ENCODE measurements around the gene VSTM4. TPM values are rescaled to one million over a fixed set of nuclear protein-coding genes. Genes with fewer than 3 reads are reported as not detected.

Gene VSTM4
- total RNA-seq, 1 donor from 2014 or later: 41.7 TPM

- no peak for DNase-seq (ENCODE audit: low spot score)
These were observed 142.3 kb downstream of the VSTM4 start for GRCh38 chr10:48973065-48973464.

DNA sequence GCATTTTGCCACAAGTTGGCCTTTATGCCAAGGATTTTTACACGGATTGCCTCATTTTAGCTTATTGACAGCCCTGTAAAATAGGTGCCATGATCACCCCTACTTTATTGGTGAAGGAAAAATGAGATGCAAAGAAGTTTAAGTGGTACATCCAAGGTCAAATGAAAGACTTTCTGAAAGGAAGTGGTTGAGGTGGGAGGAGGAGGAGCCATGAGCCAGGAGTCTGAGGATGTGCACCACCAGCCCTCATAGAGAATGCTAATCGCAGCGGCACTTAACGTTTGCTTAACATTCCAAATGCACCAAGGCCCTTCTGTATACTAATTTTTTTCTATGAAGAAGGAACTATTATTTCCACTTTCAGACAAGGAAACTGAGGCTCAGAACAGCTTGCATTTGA lies 144.7 kb downstream of the VSTM4 start:
- no peak for DNase-seq (ENCODE audit: low spot score)

- no peak for DNase-seq (ENCODE audit: low spot score)
These were observed 145.3 kb downstream of the VSTM4 start for GRCh38 chr10:48970046-48970445.

DNA sequence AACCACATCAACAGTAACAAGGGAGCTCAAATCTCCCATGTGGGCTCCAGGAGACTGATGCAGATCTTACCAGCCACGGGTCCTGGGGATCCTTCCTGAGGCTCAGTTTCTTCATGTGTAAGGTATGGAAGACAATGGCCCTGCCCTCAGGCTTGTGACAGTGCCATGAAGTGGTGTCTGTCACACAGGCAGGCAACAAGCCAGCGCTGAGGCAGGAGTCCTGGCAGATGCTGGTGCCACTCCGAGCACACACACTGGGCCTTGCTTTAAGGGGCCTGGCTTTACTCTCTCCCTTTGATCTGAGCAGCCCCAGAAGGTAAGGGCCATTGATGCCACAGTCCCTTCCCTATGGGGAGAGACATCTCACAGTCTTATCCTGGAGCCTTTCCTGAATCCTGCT lies 147.3 kb downstream of the VSTM4 start:
- no peak for DNase-seq (ENCODE audit: low spot score)

- DNase-seq (ENCODE audit: low spot score): no peak
These were observed 149.9 kb downstream of the VSTM4 start for GRCh38 chr10:48965460-48965859.

Small RNA genes within 50 kb of the gene (microRNA-seq; reads per million reads assigned to microRNA genes)
- not detected for gene MIR4294 (ENCODE audit: borderline number of aligned reads)

Other genes with a start within 250 kb of the VSTM4 start
- not detected for gene LRRC18, start 175.7 kb downstream of the VSTM4 start, total RNA-seq
- gene FAM170B, start 18.5 kb upstream of the VSTM4 start, total RNA-seq: not detected
- gene TMEM273, start 72.9 kb upstream of the VSTM4 start, total RNA-seq: 17.9 TPM
- not detected for gene C10orf71, start 183.6 kb upstream of the VSTM4 start, total RNA-seq

Measured in mesenteric fat pad (tissue), 1 donor.